ENCODE measurements around the gene KCND1.

KCND1 gene

DNA sequence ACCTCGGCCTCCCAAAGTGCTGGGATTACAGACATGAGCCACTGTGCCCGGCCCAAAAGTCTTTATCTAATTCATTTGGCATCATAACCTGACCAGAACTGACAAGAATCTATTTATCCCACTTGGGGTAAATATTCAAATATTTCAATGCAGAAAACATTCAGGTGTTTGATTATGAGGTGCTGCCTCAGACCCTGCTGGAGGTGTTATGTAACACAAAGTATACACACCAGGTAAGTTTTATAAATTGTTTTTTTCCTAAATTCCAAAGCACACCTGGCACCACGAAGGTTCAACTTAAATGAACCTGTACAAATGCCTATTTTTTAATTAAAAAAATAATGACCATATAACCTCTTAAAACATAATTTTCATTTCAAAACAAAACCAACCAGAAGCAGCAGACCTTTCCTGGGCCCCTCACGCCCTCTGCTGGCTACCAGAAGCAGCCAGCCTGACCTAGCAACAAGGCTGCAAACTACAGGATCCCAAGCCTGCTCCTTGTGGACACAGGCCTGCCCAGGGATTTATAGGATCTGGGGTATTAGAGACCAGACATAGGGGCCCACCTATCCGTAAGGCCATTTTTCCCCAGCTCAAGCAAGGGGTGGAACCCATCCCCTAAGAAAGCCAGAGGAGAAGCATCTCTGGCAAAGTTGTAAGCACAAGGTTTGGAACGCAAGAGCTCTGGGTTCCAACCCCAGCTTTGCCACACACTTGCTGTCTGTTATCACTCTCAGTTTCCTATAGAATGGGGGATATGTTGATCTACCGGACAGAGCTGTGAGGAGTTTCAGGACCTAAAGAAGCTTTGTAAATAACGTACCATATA is 25.9 kb downstream of the KCND1 start:
- Histone ChIP-seq H3K4me3 (ENCODE audit: low read depth in 1 of 5, low read length in 5 of 5) (no peak overlapping the region), H3K27me3 (ENCODE audit: control insufficient read depth in 5 of 5, insufficient read depth in 4 of 5, low read length in 5 of 5) (peaks cover 0 to 4% (median 2%) of the 10 kb centered on the region in 5 donors), H3K9ac (ENCODE audit: low read length in 5 of 5) (no peak overlapping the region), H3K9me3 (ENCODE audit: control insufficient read depth in 5 of 5, low read length in 5 of 5) (no peaks in the 10 kb centered on the region), H3K36me3 (ENCODE audit: control insufficient read depth in 5 of 5, insufficient read depth in 5 of 5, low read length in 5 of 5) (peaks cover 0 to 16% (median 6%) of the 10 kb centered on the region in 5 donors), H3K4me1 (ENCODE audit: control insufficient read depth in 5 of 5, insufficient read depth in 5 of 5, low read length in 5 of 5) (peaks cover 0 to 9% (median 0%) of the 10 kb centered on the region in 5 donors), H3K27ac (ENCODE audit: low read depth, low read length) (no peak overlapping the region)

DNA sequence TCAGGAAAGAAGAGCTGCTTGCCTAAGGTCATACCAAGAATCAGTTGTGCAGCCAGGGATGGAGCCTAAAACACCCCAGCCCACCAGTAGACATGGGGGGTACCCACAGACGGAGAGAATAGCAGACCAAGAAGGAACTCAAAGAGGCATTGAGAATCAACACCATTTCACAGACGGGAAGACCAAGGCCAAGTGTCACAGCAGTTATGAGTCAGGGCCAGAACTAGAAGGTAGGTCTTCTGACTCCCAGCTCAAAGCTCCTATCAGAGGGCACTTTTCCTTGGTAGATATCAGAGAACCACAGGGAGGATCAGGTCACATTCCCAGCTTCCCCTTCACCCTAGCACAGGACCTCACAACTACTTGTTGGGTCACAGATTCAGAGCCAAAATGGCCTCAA is 28.7 kb downstream of the KCND1 start:
- Histone ChIP-seq H3K27me3 (ENCODE audit: control insufficient read depth in 5 of 5, insufficient read depth in 4 of 5, low read length in 5 of 5) (peaks cover 0 to 11% (median 6%) of the 10 kb centered on the region in 5 donors), H3K4me1 (ENCODE audit: control insufficient read depth in 5 of 5, insufficient read depth in 5 of 5, low read length in 5 of 5) (peaks cover 0 to 22% (median 2%) of the 10 kb centered on the region in 5 donors), H3K36me3 (ENCODE audit: control insufficient read depth in 5 of 5, insufficient read depth in 5 of 5, low read length in 5 of 5) (peaks cover 0 to 19% (median 11%) of the 10 kb centered on the region in 5 donors), H3K9ac (ENCODE audit: low read length in 5 of 5) (no peak overlapping the region), H3K4me3 (ENCODE audit: low read depth in 1 of 5, low read length in 5 of 5) (no peak overlapping the region), H3K9me3 (ENCODE audit: control insufficient read depth in 5 of 5, low read length in 5 of 5) (no peaks in the 10 kb centered on the region), H3K27ac (ENCODE audit: low read depth, low read length) (no peak overlapping the region)

DNA sequence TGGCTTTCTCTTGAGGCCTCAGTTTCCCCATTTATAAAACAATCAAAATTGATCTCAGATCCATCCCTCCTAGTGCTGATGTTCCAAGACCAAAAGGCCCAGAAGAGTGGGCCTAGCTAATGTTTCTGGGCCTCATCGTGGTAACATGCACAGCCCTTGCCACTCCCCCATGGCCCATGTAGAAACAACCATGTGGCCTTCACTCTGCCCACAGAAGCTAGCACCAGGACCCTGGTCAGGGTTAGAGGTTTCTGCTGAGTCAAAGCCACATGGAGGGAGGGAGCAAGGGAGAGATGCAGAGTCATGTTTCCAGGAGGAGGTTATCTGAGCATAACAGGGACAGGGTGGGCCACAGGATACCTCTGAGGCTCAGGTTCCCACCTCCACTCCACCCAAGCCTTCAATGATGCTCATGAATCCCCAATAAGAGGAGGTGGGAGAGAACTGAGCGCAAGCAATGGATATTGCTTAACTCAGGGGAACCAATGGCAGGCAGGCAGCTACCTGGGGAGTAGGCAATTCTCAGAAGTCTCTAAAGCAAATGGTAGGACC is 31.2 kb downstream of the KCND1 start:
- no peak overlapping the region for H3K27ac ChIP-seq (ENCODE audit: low read depth, low read length)
- H3K4me1 ChIP-seq (ENCODE audit: control insufficient read depth in 5 of 5, insufficient read depth in 5 of 5, low read length in 5 of 5) = peaks cover 0 to 39% (median 2%) of the 10 kb centered on the region in 5 donors
- peaks cover 0 to 19% (median 13%) of the 10 kb centered on the region in 5 donors for H3K36me3 ChIP-seq (ENCODE audit: control insufficient read depth in 5 of 5, insufficient read depth in 5 of 5, low read length in 5 of 5)
- H3K4me3 ChIP-seq (ENCODE audit: low read depth in 1 of 5, low read length in 5 of 5) = no peak overlapping the region
- no peaks in the 10 kb centered on the region for H3K9me3 ChIP-seq (ENCODE audit: control insufficient read depth in 5 of 5, low read length in 5 of 5)
- peak overlapping the region in 1 of 5 donors; percentile 16 for H3K9ac ChIP-seq (ENCODE audit: low read length in 5 of 5)
- H3K27me3 ChIP-seq (ENCODE audit: control insufficient read depth in 5 of 5, insufficient read depth in 4 of 5, low read length in 5 of 5) = peaks cover 0 to 11% (median 6%) of the 10 kb centered on the region in 5 donors

DNA sequence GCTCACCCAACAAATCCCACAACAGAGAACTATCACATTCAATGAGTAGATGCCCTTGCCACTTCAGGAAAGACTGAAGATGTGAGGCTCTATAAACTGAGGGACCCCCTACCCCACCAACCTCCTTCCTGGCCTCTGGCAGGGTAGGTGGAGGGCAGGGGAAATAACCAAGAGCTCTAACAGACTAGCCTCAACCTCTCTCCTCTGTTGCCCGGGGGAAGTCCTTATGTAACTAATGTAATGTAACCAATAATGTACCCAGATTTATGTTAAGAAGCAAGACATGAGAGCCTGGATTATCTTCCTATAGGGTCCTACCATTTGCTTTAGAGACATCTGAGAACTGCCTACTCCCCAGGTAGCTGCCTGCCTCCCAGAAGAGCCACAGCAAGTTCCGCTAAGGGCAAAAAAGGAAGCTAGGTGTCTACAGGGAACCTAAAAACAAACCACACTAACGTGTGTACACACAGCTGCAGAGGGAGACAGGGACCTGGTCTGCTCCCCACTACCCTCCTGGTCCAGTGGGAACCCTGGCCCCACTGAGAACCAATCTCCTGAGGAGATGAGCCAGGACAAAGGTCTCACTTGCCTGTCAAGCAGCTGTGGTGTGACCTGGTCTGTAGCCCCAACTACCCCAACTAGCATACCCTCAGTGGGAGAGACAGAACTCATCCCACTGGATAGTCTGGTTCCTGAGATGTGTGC is 32.0 kb downstream of the KCND1 start:
- Histone ChIP-seq H3K9me3 (ENCODE audit: control insufficient read depth in 5 of 5, low read length in 5 of 5) (no peaks in the 10 kb centered on the region), H3K9ac (ENCODE audit: low read length in 5 of 5) (peak overlapping the region in 1 of 5 donors; percentile 31), H3K36me3 (ENCODE audit: control insufficient read depth in 5 of 5, insufficient read depth in 5 of 5, low read length in 5 of 5) (peaks cover 0 to 21% (median 17%) of the 10 kb centered on the region in 5 donors), H3K27ac (ENCODE audit: low read depth, low read length) (no peak overlapping the region), H3K27me3 (ENCODE audit: control insufficient read depth in 5 of 5, insufficient read depth in 4 of 5, low read length in 5 of 5) (peaks cover 0 to 13% (median 6%) of the 10 kb centered on the region in 5 donors), H3K4me1 (ENCODE audit: control insufficient read depth in 5 of 5, insufficient read depth in 5 of 5, low read length in 5 of 5) (peaks cover 0 to 39% (median 2%) of the 10 kb centered on the region in 5 donors), H3K4me3 (ENCODE audit: low read depth in 1 of 5, low read length in 5 of 5) (no peak overlapping the region)

DNA sequence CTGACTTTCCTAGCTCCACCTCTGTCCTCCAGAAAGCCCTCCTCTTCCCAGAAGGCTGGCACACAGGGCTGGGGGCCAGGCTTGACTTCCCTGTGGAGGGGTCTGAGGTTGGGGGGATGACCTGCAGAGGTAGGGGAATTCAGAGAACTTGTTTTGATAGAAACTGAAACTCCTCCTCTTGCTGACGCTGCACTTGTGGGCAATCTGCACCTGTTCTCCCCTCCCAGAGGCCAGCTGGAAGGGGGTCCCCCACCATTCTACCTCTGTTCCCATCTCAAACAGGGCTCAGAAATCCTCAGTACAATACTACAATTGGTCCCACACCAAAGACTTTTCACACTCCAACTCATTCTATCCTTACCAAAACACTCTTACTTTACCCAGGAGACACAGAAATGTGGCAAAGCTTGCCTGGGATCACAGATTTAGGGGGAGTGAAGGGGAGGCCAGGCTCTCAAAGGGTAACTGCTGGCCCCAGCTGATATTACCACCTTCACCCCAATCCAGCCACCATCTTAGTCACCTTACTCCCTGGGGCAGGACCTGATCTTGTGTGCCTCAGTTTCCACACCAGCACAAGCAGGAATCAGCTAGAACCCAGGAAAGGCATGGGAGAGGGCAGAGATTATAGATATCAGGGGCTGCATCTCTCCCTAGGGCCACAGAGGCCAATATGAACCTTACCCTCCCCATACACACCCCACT is 32.8 kb downstream of the KCND1 start:
- Histone ChIP-seq H3K36me3 (ENCODE audit: control insufficient read depth in 5 of 5, insufficient read depth in 5 of 5, low read length in 5 of 5) (peaks cover 0 to 26% (median 24%) of the 10 kb centered on the region in 5 donors), H3K4me1 (ENCODE audit: control insufficient read depth in 5 of 5, insufficient read depth in 5 of 5, low read length in 5 of 5) (peaks cover 0 to 39% (median 2%) of the 10 kb centered on the region in 5 donors), H3K4me3 (ENCODE audit: low read depth in 1 of 5, low read length in 5 of 5) (no peak overlapping the region), H3K27ac (ENCODE audit: low read depth, low read length) (no peak overlapping the region), H3K9ac (ENCODE audit: low read length in 5 of 5) (no peak overlapping the region), H3K9me3 (ENCODE audit: control insufficient read depth in 5 of 5, low read length in 5 of 5) (peaks cover 0 to 4% (median 3%) of the 10 kb centered on the region in 5 donors), H3K27me3 (ENCODE audit: control insufficient read depth in 5 of 5, insufficient read depth in 4 of 5, low read length in 5 of 5) (peaks cover 0 to 13% (median 6%) of the 10 kb centered on the region in 5 donors)

DNA sequence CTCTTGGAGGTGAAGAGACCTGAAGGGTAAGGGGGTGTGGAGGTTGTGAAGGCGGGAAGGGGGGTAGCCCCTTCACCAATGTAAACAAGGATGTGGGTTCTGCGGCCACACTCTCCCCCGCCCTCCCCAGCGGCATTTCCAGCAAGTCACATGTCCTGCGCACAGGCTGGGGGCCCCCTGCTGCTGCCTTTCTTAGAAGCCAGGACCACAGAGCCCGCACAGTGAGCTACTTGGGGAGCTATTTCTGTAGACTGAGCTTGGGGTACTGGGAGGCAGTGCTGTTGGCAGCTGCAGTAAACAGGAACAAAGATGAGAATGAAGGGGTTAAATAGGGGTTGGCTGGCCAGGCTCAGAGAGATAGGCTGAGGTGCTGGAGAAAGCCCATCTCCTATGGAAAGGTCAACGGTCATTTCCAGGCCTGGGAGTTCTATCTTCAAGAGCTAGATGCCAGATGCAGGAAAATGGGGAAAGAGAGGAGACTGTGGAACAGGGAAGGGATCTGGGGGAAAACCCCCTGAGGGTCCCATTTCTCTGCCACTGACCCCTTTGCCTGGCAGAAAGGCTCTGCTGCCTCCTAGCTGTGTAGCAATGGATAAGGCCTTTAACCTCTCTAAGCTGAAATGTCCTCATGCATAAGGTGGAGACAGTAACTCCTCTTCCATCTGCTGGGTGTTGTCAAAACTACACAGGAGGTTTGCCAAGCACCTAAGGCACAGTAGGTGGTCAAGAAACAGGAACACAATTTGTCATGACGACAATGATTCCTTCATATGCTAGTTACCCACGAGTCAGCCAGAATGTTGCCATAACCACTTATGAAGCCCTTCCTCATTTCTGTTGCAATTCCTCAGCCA is 34.4 kb downstream of the KCND1 start:
- H3K27ac ChIP-seq (ENCODE audit: low read depth, low read length) = no peak overlapping the region
- no peak overlapping the region for H3K9ac ChIP-seq (ENCODE audit: low read length in 5 of 5)
- peaks cover 0 to 29% (median 24%) of the 10 kb centered on the region in 5 donors for H3K36me3 ChIP-seq (ENCODE audit: control insufficient read depth in 5 of 5, insufficient read depth in 5 of 5, low read length in 5 of 5)
- H3K4me1 ChIP-seq (ENCODE audit: control insufficient read depth in 5 of 5, insufficient read depth in 5 of 5, low read length in 5 of 5) = peaks cover 0 to 39% (median 2%) of the 10 kb centered on the region in 5 donors
- peaks cover 0 to 10% (median 5%) of the 10 kb centered on the region in 5 donors for H3K9me3 ChIP-seq (ENCODE audit: control insufficient read depth in 5 of 5, low read length in 5 of 5)
- H3K27me3 ChIP-seq (ENCODE audit: control insufficient read depth in 5 of 5, insufficient read depth in 4 of 5, low read length in 5 of 5) = peaks cover 0 to 11% (median 6%) of the 10 kb centered on the region in 5 donors
- H3K4me3 ChIP-seq (ENCODE audit: low read depth in 1 of 5, low read length in 5 of 5) = no peak overlapping the region

DNA sequence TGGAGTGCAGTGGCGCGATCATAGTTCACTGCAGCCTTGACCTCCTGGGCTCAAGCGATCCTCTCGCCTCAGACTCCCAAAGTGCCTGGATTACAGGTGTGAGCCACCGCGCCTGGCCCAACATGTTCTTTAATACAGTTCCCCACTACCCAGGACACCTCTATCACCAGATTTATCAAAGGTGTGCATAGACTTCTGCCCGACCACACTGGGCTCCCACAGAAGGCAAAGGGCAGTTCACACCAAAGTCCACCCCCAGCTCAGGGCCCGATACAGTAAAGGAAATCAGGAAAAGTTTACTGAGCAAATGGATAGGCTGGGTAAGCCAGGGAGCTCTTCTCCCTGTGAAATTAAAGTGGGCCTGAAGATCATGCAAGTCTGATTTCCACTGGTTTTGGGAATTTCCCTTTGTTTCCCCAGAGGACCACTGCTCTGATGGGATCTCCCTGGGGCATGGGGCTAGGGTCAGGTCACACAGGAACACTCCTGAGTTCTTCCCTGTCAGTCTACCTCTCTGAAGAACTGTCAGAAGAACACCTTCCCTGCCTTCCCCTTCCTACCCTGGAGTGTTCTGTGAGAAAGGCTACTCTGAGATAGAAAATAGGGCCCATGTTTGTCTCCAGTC is 35.1 kb downstream of the KCND1 start:
- H3K36me3 ChIP-seq (ENCODE audit: control insufficient read depth in 5 of 5, insufficient read depth in 5 of 5, low read length in 5 of 5) = peaks cover 0 to 27% (median 24%) of the 10 kb centered on the region in 5 donors
- H3K27me3 ChIP-seq (ENCODE audit: control insufficient read depth in 5 of 5, insufficient read depth in 4 of 5, low read length in 5 of 5) = peaks cover 0 to 9% (median 6%) of the 10 kb centered on the region in 5 donors
- peaks cover 0 to 33% (median 2%) of the 10 kb centered on the region in 5 donors for H3K4me1 ChIP-seq (ENCODE audit: control insufficient read depth in 5 of 5, insufficient read depth in 5 of 5, low read length in 5 of 5)
- H3K27ac ChIP-seq (ENCODE audit: low read depth, low read length) = no peak overlapping the region
- H3K4me3 ChIP-seq (ENCODE audit: low read depth in 1 of 5, low read length in 5 of 5) = no peak overlapping the region
- no peak overlapping the region for H3K9ac ChIP-seq (ENCODE audit: low read length in 5 of 5)
- H3K9me3 ChIP-seq (ENCODE audit: control insufficient read depth in 5 of 5, low read length in 5 of 5) = peaks cover 0 to 10% (median 5%) of the 10 kb centered on the region in 5 donors

DNA sequence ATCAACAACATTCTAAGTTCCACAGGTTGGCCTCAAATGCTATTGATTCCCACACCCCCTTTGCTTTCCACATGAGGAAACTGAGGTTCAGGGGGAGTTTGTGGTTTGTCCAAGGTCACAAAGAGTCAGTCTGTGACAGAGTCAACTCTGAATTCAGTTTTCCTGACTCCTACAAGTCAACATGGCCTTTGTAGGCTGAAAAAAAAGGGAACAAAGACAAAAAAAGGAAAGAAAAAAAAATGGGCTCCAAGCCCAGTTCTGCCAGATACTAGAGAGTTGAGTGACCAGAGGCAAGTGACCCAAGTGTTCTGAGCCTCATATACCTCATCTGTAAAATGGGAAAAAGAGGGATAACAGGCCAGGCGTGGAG is 36.4 kb downstream of the KCND1 start:
- H3K9me3 ChIP-seq (ENCODE audit: control insufficient read depth in 5 of 5, low read length in 5 of 5) = peaks cover 0 to 10% (median 5%) of the 10 kb centered on the region in 5 donors
- peaks cover 0 to 9% (median 3%) of the 10 kb centered on the region in 5 donors for H3K27me3 ChIP-seq (ENCODE audit: control insufficient read depth in 5 of 5, insufficient read depth in 4 of 5, low read length in 5 of 5)
- peaks cover 0 to 25% (median 2%) of the 10 kb centered on the region in 5 donors for H3K4me1 ChIP-seq (ENCODE audit: control insufficient read depth in 5 of 5, insufficient read depth in 5 of 5, low read length in 5 of 5)
- no peak overlapping the region for H3K4me3 ChIP-seq (ENCODE audit: low read depth in 1 of 5, low read length in 5 of 5)
- no peak overlapping the region for H3K27ac ChIP-seq (ENCODE audit: low read depth, low read length)
- peaks cover under 1 to 37% (median 23%) of the 10 kb centered on the region in 5 donors for H3K36me3 ChIP-seq (ENCODE audit: control insufficient read depth in 5 of 5, insufficient read depth in 5 of 5, low read length in 5 of 5)
- H3K9ac ChIP-seq (ENCODE audit: low read length in 5 of 5) = no peak overlapping the region

Measured in subcutaneous abdominal adipose tissue (tissue), 5 donors.